ENCODE measurements around the gene ETV1.

- no peak for TF ChIP-seq CTCF (conservative IDR thresholded peaks at IDR 0.05)
- no peak for TF ChIP-seq ZFX (IDR thresholded peaks at IDR 0.05)
Observed at GRCh38 chr7:13988731-13989125, 738 bp downstream of the ETV1 start.
